HG03280 (cell line): ENCODE results near the gene MUC20.
"Not testable (repeated sequence)": the region's sequence is repeated elsewhere in the genome, so short reads cannot be mapped to it uniquely, and the experiment has no call there.

Experiments used
- ATAC-seq: cut with Tn5 transposase; IDR thresholded peaks from one replicate; pipeline ENCODE4 v1.9.1; 2021; ENCODE audit warnings: mild to moderate bottlenecking, moderate library complexity; ENCODE audit not compliant: unreplicated experiment

Gene MUC20

GRCh38 chr3:195720831-195721506, at the start of gene MUC20:
Gene MUC20 (plus strand): TSS chr3:195720978. CDS start chr3:195721008, 30 bp downstream.
- ATAC-seq: not testable (repeated sequence)

- not testable (repeated sequence) for ATAC-seq
Measured at GRCh38 chr3:195671283-195671682, 49.5 kb upstream of the MUC20 start.

GRCh38 chr3:195673711-195674110, 47.1 kb upstream of the MUC20 start:
- not testable (repeated sequence) for ATAC-seq

GRCh38 chr3:195678391-195679015, 42.3 kb upstream of the MUC20 start:
- not testable (repeated sequence) for ATAC-seq

GRCh38 chr3:195680690-195681089, 40.1 kb upstream of the MUC20 start:
- not testable (repeated sequence) for ATAC-seq

GRCh38 chr3:195681458-195682103, 39.2 kb upstream of the MUC20 start:
- not testable (repeated sequence) for ATAC-seq

- not testable (repeated sequence) for ATAC-seq
Measured at GRCh38 chr3:195682104-195682742, 38.6 kb upstream of the MUC20 start.

- ATAC-seq: peak; percentile 2
Measured at GRCh38 chr3:195683722-195684526, 36.9 kb upstream of the MUC20 start.

GRCh38 chr3:195684527-195685257, 36.1 kb upstream of the MUC20 start:
- ATAC-seq: peak; percentile 52

- not testable (repeated sequence) for ATAC-seq
Measured at GRCh38 chr3:195686537-195687208, 34.1 kb upstream of the MUC20 start.

- not testable (repeated sequence) for ATAC-seq
Measured at GRCh38 chr3:195687209-195687760, 33.5 kb upstream of the MUC20 start.

- not testable (repeated sequence) for ATAC-seq
Measured at GRCh38 chr3:195688471-195689183, 32.2 kb upstream of the MUC20 start.

GRCh38 chr3:195689184-195690070, 31.4 kb upstream of the MUC20 start:
- not testable (repeated sequence) for ATAC-seq

- ATAC-seq: no peak
Measured at GRCh38 chr3:195690951-195691350, 29.8 kb upstream of the MUC20 start.

- not testable (repeated sequence) for ATAC-seq
Measured at GRCh38 chr3:195691596-195692353, 29.0 kb upstream of the MUC20 start.

GRCh38 chr3:195692354-195692685, 28.5 kb upstream of the MUC20 start:
- ATAC-seq: no peak
